IgD-negative memory B cell (primary cell): ENCODE measurements around the gene NF2. TPM values are rescaled to one million over a fixed set of nuclear protein-coding genes. Genes with fewer than 3 reads are reported as not detected.

Experiments used
- H3K27ac Mint-ChIP-seq, 3 donors: one replicate each; pipeline ENCODE4 v1.8.0; 2020 to 2022; ENCODE audit warnings: mild to moderate bottlenecking in 3 of 3, mixed read lengths in 3 of 3, moderate library complexity in 1 of 3
- H3K27me3 Mint-ChIP-seq: one replicate; pipeline ENCODE4 v1.8.0; 2021; ENCODE audit warnings: mixed read lengths
- H3K36me3 Mint-ChIP-seq: one replicate; pipeline ENCODE4 v1.8.0; 2020; ENCODE audit warnings: mild to moderate bottlenecking, mixed read lengths
- H3K4me1 Mint-ChIP-seq, 3 donors: one replicate each; pipeline ENCODE4 v1.8.0; 2020 to 2022; ENCODE audit warnings: mixed read lengths in 3 of 3, mild to moderate bottlenecking in 1 of 3
- H3K4me3 Mint-ChIP-seq, 4 donors: one replicate each; pipeline ENCODE4 v1.8.0; 2020 to 2022; ENCODE audit warnings: mild to moderate bottlenecking in 4 of 4, mixed read lengths in 4 of 4, moderate library complexity in 3 of 4
- H3K9me3 Mint-ChIP-seq, 3 donors: one replicate each; pipeline ENCODE4 v1.8.0; 2020 to 2021; ENCODE audit warnings: mixed read lengths in 3 of 3, mild to moderate bottlenecking in 1 of 3
- polyA plus RNA-seq: library from polyadenylated mRNA; unstranded; fragments of 300-500 nt; fragmentation: Illumina TruSeq; gene quantifications from one replicate; pipeline ENCODE4 v1.2.3, GENCODE V29; 2021

Gene NF2
- polyA plus RNA-seq, 1 donor from 2014 or later = 17.7 TPM

DNA sequence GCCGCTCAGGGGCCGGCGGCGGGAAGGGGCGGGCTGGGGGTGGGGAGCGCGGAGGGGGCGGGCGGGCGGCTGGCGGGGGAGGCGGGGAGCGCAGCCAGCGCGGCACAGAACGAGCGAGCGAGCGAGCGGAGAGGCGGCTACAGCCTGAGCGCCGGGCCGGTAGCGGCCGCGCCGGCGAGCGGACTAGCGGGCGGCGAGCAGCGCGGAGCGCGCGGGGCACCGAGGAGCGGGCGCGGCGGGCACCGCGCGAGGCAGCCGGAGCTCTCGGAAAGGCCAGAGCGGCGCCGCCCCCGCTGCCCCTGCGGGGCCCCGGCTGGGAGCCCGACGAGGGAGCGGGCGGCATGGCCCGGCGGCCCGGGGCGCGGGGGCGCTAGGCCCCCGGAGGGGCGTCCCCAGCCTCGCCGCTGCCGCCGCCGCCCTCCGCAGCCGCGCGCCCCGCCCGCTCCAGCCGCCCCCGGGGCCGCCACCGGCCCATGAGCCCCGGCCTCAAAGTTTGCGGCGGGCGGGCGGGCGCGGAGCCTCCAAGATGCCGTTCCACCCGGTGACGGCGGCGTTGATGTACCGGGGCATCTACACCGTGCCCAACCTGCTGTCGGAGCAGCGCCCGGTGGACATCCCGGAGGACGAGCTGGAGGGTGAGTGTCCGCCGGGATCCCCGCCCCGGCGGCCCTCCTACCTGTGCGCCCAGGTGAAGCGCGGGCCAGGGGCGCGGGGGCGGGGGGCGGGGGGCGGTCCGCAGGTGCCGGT lies 116.6 kb downstream of the NF2 start, which contains the start of gene CABP7:
Gene CABP7 (plus strand): TSS at position 105 of the 747 bp plus-strand sequence. CDS start 422 bp downstream, at position 527.
- Mint-ChIP-seq H3K4me3 (peak within 1 kb of the TSS in 1 of 4 donors; percentile 49), H3K27ac (no peak within 1 kb of the TSS), H3K4me1 (peaks cover 0 to 10% (median 2%) of the 10 kb centered on the region in 3 donors), H3K9me3 (no peaks in the 10 kb centered on the region), H3K27me3 (peaks cover 39% of the 10 kb centered on the region), H3K36me3 (no peaks in the 10 kb centered on the region)

- Mint-ChIP-seq H3K27me3 (peaks cover 39% of the 10 kb centered on the region), H3K4me3 (no peak overlapping the region), H3K27ac (no peak overlapping the region), H3K36me3 (no peaks in the 10 kb centered on the region), H3K4me1 (peaks cover 0 to 10% (median 2%) of the 10 kb centered on the region in 3 donors), H3K9me3 (no peaks in the 10 kb centered on the region)
Measured at GRCh38 chr22:29720811-29721323, 117.4 kb downstream of the NF2 start.

- peaks cover 35% of the 10 kb centered on the region for H3K27me3 Mint-ChIP-seq
- H3K27ac Mint-ChIP-seq = no peak overlapping the region
- H3K4me1 Mint-ChIP-seq = peaks cover 0 to 10% (median 2%) of the 10 kb centered on the region in 3 donors
- no peaks in the 10 kb centered on the region for H3K36me3 Mint-ChIP-seq
- H3K9me3 Mint-ChIP-seq = no peaks in the 10 kb centered on the region
- no peak overlapping the region for H3K4me3 Mint-ChIP-seq
Measured at GRCh38 chr22:29722151-29722550, 118.7 kb downstream of the NF2 start.

- no peaks in the 10 kb centered on the region for H3K9me3 Mint-ChIP-seq
- H3K27ac Mint-ChIP-seq = no peak overlapping the region
- H3K27me3 Mint-ChIP-seq = peaks cover 30% of the 10 kb centered on the region
- no peaks in the 10 kb centered on the region for H3K36me3 Mint-ChIP-seq
- H3K4me1 Mint-ChIP-seq = peaks cover 0 to 9% (median 2%) of the 10 kb centered on the region in 3 donors
- no peak overlapping the region for H3K4me3 Mint-ChIP-seq
Measured at GRCh38 chr22:29722587-29722986, 119.2 kb downstream of the NF2 start.

- H3K27me3 Mint-ChIP-seq = peaks cover 23% of the 10 kb centered on the region
- H3K36me3 Mint-ChIP-seq = no peaks in the 10 kb centered on the region
- peaks cover 0 to 2% (median 0%) of the 10 kb centered on the region in 3 donors for H3K4me1 Mint-ChIP-seq
- H3K4me3 Mint-ChIP-seq = no peak overlapping the region
- no peak overlapping the region for H3K27ac Mint-ChIP-seq
- H3K9me3 Mint-ChIP-seq = no peaks in the 10 kb centered on the region
Measured at GRCh38 chr22:29723766-29724165, 120.3 kb downstream of the NF2 start.

DNA sequence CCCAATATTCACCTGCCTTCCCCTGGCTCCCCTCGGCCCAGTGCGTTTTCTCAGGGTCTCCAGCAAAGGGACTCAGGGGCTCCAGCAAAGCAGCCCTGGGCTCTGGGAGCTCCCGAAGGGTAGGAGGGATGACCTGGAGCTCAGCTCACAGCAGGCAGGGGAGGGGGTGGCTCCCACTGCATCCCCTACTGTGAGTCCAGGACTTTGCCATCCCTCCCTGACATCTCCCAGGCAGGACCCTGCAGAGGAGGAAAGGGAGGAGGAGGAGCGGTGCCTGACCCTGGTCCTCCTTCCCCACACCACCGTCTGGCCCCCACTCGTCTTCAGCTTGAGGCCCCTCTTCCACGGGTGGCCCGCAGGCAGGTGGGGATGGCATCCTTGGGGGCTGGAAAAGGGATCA lies 121.4 kb downstream of the NF2 start:
- Mint-ChIP-seq H3K4me1 (no peaks in the 10 kb centered on the region), H3K27ac (no peak overlapping the region), H3K36me3 (no peaks in the 10 kb centered on the region), H3K4me3 (no peak overlapping the region), H3K27me3 (peaks cover 15% of the 10 kb centered on the region), H3K9me3 (no peaks in the 10 kb centered on the region)

DNA sequence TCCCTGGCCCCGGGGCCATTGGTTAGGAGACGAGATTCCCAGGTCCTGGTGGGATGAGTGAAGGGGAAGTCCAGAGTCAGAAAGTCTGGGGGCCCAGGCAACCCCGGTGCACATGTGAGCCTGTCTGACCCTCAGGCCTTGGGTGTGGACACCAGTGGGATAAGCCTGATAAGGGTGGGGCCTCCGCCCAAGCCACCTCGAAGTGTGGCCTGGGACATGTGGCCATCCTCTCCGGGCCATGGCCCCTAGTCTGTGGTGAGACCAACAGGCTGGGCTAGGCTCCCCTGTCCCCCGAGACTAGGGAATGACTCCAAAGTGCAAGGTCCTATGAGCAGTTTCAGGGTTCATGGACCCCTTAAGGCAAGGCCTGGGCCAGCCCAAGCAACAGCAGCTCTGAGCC lies 122.7 kb downstream of the NF2 start:
- no peaks in the 10 kb centered on the region for H3K9me3 Mint-ChIP-seq
- H3K27me3 Mint-ChIP-seq = peaks cover 15% of the 10 kb centered on the region
- H3K4me3 Mint-ChIP-seq = no peak overlapping the region
- no peaks in the 10 kb centered on the region for H3K4me1 Mint-ChIP-seq
- H3K36me3 Mint-ChIP-seq = no peaks in the 10 kb centered on the region
- H3K27ac Mint-ChIP-seq = no peak overlapping the region

DNA sequence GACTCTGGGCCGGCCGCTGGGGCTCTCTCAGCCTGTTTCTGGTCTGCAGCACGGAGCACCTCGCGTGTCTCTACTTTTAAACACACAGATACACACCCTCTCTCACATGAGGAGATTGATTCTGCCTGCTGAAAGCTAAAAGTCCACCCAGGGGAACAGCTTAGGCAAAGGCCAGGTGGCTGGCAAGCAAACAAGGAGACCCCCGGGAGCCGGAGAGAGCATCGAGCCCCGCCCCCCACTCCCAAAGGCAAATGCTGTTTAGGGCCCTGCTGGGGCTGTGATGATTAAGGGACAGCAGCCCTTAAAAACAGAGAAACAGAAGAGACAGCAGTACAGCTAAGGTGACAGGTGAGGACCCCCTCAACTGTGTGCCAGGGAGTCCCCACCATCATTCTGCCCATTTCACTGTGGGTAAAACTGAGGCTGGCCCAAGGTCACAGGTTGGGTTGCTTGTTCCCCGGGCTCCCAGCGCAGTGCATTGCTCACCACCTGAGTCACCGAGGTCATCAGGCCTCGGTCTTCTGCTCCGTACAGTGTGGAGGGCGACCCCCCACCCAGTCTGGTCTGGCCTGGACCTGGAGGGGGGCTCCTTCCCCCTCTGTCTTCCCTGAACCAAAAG lies 123.2 kb downstream of the NF2 start:
- Mint-ChIP-seq H3K9me3 (no peaks in the 10 kb centered on the region), H3K27me3 (peaks cover 12% of the 10 kb centered on the region), H3K27ac (no peak overlapping the region), H3K4me3 (no peak overlapping the region), H3K4me1 (no peaks in the 10 kb centered on the region), H3K36me3 (no peaks in the 10 kb centered on the region)

GRCh38 chr22:29727131-29727523 lies 123.7 kb downstream of the NF2 start:
- no peak overlapping the region for H3K27ac Mint-ChIP-seq
- H3K9me3 Mint-ChIP-seq = no peaks in the 10 kb centered on the region
- peaks cover 8% of the 10 kb centered on the region for H3K27me3 Mint-ChIP-seq
- H3K36me3 Mint-ChIP-seq = no peaks in the 10 kb centered on the region
- H3K4me1 Mint-ChIP-seq = no peaks in the 10 kb centered on the region
- no peak overlapping the region for H3K4me3 Mint-ChIP-seq

GRCh38 chr22:29729161-29729560 lies 125.7 kb downstream of the NF2 start:
- Mint-ChIP-seq H3K4me1 (no peaks in the 10 kb centered on the region), H3K27me3 (peaks cover 5% of the 10 kb centered on the region), H3K27ac (peak overlapping the region in 2 of 3 donors; percentile 63 to 88), H3K4me3 (no peak overlapping the region), H3K36me3 (no peaks in the 10 kb centered on the region), H3K9me3 (no peaks in the 10 kb centered on the region)

- no peak overlapping the region for H3K4me3 Mint-ChIP-seq
Measured at GRCh38 chr22:29731058-29731850, 127.8 kb downstream of the NF2 start.

GRCh38 chr22:29732883-29733282 lies 129.4 kb downstream of the NF2 start:
- Mint-ChIP-seq H3K4me1 (no peaks in the 10 kb centered on the region), H3K36me3 (peaks cover 2% of the 10 kb centered on the region), H3K9me3 (no peaks in the 10 kb centered on the region), H3K27me3 (no peaks in the 10 kb centered on the region), H3K4me3 (no peak overlapping the region), H3K27ac (peak overlapping the region in 1 of 3 donors; percentile 46)

More at GRCh38 chr22:29731058-29731850, 127.8 kb downstream of the NF2 start:
- H3K4me1 Mint-ChIP-seq = no peaks in the 10 kb centered on the region
- no peak overlapping the region for H3K27ac Mint-ChIP-seq
- H3K9me3 Mint-ChIP-seq = no peaks in the 10 kb centered on the region
- peaks cover 5% of the 10 kb centered on the region for H3K27me3 Mint-ChIP-seq
- no peaks in the 10 kb centered on the region for H3K36me3 Mint-ChIP-seq

DNA sequence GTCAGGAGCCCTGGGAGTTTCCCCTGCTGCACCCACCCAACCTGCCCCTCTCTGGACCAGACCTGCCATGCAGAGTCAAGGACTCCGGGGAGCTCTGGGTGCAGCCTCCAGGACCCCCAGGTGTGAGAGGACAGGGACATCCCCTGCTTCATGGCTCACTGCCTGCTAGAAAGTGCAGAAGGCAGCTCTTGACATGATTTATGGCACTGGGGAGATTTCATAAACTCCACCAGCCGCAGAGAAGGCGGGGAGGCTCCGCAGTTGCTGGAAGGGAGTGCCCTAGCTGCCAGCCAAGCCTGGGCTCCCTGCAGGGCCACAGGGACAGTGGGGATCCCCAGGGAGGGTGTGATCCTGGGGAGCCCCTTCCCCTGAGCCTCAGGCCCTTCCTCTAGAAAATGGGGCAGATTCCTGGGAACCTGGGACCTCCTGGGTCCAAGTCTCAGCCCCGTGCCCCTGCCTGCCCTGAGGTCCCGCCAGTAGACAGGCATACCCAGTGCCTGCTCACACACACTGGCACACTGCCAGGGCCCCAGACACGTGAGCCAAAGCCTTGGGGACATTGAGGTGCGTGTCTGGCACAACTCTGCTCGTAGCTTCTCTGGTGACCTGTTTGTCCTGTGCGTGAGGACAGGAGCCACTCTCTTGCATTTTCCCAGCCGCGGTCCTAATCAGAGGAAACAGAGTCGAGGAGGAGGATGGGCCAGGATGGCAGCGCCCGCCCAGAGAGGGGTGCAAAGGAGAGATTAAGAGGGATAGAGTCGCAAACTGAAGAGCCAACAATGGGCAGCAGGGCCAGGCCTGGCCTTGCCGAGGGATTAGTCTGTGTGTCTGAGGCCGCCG lies 130.1 kb downstream of the NF2 start:
- H3K4me3 Mint-ChIP-seq = no peak overlapping the region
- H3K9me3 Mint-ChIP-seq = no peaks in the 10 kb centered on the region
- no peaks in the 10 kb centered on the region for H3K4me1 Mint-ChIP-seq
- no peaks in the 10 kb centered on the region for H3K27me3 Mint-ChIP-seq
- H3K36me3 Mint-ChIP-seq = peaks cover 2% of the 10 kb centered on the region
- H3K27ac Mint-ChIP-seq = no peak overlapping the region

DNA sequence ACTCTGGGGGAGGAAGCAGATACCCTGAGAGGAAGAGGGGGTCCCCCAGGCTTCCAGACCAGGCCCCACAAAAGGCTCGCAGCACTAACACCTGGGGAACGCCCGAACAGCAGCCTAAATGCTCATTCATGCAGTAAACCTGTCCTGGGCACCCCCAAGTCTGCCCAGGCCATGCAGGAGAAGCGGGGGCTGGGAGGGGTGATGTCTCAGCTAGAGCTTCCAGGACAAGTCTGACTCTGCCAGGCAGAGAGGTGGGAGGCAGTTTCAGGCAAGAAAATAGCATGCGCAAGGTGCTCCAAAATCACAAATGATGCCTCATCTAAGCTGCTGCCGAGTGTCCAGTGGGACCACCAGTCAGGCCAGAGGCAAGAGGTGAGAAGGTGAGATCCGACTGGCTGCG lies 131.0 kb downstream of the NF2 start:
- H3K4me1 Mint-ChIP-seq = no peaks in the 10 kb centered on the region
- no peaks in the 10 kb centered on the region for H3K27me3 Mint-ChIP-seq
- no peak overlapping the region for H3K27ac Mint-ChIP-seq
- no peaks in the 10 kb centered on the region for H3K9me3 Mint-ChIP-seq
- no peak overlapping the region for H3K4me3 Mint-ChIP-seq
- H3K36me3 Mint-ChIP-seq = peaks cover 2% of the 10 kb centered on the region
